GM10248 (cell line): ENCODE data around the gene KCNC3.

ENCODE experiments used
- CTCF ChIA-PET: fragments of 300-600 bp; sonication (Branson Sonifier 250); formaldehyde crosslinking; extraction: SDS; loops from one replicate; lab custom pipeline; 2021; ENCODE audit warnings: antibody characterized with exemption; lab: Yijun Ruan, JAX
- POLR2A ChIA-PET: fragments of 350-650 bp; sonication (Branson Sonifier 250); formaldehyde crosslinking; extraction: SDS; loops from one replicate; lab custom pipeline; 2020; ENCODE audit warnings: antibody characterized with exemption; lab: Yijun Ruan, JAX
- DNase-seq: peaks from one replicate; pipeline ENCODE4 v3.0.0; 2012; ENCODE audit errors: extremely low spot score
- CTCF ChIP-seq: IDR thresholded peaks from 2 replicates; pipeline ENCODE4 v1.5.1; 2012; ENCODE audit warnings: mild to moderate bottlenecking, low read depth; ENCODE audit errors: extremely low read depth, missing control alignments, control extremely low read depth

The KCNC3 gene

GRCh38 chr19:50303558-50303957 is 25.6 kb downstream of the KCNC3 start:
- TF ChIP-seq CTCF, result no peak
- POLR2A ChIA-PET, result no interaction called here
- CTCF ChIA-PET, result no interaction called here
- no peak for DNase-seq

GRCh38 chr19:50301607-50301971 is 27.6 kb downstream of the KCNC3 start:
- POLR2A ChIA-PET, result no interaction called here
- TF ChIP-seq CTCF, result no peak
- DNase-seq, result no peak
- CTCF ChIA-PET, result interaction anchor here (1.2 kb wide), 1 partner anchor 56 kb away, joined by 3 read pairs; no protein-coding TSS in a partner anchor

- ChIA-PET CTCF (interaction anchor here (1.2 kb wide), 1 partner anchor 56 kb away, joined by 3 read pairs; no protein-coding TSS in a partner anchor), POLR2A (no interaction called here)
- TF ChIP-seq CTCF, result no peak
- no peak for DNase-seq
Observed at GRCh38 chr19:50300814-50301606, 28.2 kb downstream of the KCNC3 start.

- no peak for DNase-seq
- POLR2A ChIA-PET, result no interaction called here
- TF ChIP-seq CTCF, result no peak
- CTCF ChIA-PET, result no interaction called here
Observed at GRCh38 chr19:50300051-50300450, 29.1 kb downstream of the KCNC3 start.

GRCh38 chr19:50293263-50294004 is 35.7 kb downstream of the KCNC3 start:
- DNase-seq, result no peak
- no peak for TF ChIP-seq CTCF
- CTCF ChIA-PET, result no interaction called here
- POLR2A ChIA-PET, result interaction anchor here (0.6 kb wide), 1 partner anchor 473 kb away, joined by 3 read pairs; no protein-coding TSS in a partner anchor

- no peak for TF ChIP-seq CTCF
- ChIA-PET POLR2A (no interaction called here), CTCF (no interaction called here)
- DNase-seq, result no peak
Observed at GRCh38 chr19:50292216-50292827, 36.9 kb downstream of the KCNC3 start.
